ENCODE measurements around the gene TPD52L2.
A peak's percentile ranks its signal among the peaks of the same experiment; 100 is the strongest.
"Not testable (repeated sequence)": the region's sequence is repeated elsewhere in the genome, so short reads cannot be mapped to it uniquely, and the experiment has no call there.

The TPD52L2 gene

DNA sequence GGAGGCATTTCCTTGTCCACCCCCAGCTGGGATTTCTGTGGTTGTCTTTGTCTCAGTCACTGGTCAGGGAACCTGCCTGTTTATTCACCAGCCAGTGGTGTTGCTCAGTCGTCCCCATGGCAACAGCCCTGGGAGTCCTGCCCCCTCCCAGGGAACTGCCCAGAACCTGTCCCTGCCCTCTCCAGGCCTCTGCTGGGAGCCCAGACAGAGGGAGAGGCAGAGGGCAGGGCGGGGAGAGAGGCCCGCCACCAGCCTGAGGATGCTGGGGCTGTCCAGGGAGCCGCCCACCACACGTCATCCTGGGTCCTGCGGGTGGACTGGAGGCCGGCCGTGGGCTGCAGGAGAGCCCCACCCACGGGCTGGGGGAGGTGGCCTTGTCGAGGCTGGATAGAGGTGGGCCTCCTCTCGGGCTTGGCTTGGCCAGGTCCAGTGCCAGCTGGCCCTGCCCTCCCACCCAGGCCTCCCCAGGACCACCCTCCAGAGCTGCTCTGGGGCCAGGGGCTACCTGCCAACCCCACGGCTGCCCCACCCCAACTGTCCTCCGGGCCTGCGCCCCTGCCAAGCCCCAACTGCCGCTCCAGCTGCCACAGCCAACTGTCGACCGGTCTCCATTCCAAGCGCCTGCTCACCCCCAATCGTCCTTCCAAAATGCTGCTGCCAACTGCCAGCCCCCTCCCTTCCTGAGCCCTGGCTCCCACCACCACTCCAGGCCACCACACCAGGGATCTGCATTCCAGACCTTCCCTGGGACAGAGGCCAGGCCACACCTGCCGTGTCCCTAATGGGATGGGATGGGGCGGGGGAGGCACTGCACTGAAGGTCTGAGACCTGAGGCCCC is 29.8 kb upstream of the TPD52L2 start:
- DNase-seq (ENCODE audit: low read depth in 2 of 2): no peak

DNA sequence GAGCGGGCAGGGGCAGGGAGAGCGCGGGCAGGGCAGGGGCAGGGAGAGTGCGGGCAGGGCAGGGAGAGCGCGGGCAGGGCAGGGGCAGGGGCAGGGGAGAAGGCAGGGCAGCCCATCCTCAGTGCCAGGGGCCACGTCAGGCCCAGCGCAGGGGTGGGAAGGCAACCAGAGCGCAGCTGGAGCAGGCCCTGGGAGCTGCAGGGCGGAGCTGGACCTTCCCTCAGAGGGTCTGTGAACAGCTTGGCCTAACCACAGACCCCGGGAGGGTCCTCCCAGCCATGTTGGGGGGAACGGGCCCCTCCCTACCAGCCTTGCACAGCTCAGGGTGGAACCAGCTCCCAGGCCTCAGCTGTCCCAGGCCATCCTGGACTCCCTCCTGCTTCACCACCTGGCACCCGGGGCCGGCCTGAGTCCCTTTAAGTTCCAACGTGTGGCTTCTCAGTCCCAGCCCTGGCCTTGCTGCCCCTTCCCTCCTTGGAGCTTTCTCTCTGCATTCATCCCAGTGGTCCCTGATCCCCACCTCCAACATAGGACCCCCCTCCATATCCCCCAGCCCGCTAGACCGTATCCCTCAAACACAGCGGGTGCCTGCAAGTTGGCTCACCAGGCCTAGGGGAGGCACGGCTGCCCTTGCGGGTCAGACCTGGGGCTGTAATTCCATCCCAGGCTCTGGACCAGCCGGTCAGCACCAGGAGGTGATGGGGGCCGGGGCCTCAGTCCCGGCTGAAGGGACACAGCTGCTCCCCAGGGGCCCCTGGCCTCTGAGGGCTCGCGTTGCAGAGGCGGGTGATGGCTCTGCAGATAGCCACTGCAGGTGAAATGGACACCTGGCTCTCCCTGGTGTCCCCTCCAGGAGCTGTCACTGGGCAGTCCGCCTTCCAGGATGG is 28.4 kb upstream of the TPD52L2 start:
- DNase-seq (ENCODE audit: low read depth in 2 of 2): no peak

DNA sequence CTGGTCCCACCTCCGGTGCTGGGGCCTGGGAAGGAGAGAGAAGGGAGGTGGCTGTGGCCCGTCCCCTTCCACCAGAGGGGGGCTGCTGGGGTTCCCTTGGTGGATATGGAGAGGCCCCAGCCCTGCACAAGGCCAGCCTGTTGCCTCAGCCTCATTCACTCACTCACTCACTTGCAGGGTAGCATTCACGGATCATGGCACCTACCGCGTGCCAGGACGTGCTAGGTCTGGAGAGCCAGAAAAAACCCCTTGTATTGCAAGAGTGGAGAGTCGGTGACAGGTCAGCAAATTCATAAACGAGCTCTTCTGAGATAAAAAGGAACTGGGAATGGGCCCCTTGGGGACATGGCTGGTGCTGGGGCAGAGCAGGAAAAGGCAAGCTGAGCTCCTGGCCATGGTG is 27.6 kb upstream of the TPD52L2 start:
- no peak for DNase-seq (ENCODE audit: low read depth in 2 of 2)

DNA sequence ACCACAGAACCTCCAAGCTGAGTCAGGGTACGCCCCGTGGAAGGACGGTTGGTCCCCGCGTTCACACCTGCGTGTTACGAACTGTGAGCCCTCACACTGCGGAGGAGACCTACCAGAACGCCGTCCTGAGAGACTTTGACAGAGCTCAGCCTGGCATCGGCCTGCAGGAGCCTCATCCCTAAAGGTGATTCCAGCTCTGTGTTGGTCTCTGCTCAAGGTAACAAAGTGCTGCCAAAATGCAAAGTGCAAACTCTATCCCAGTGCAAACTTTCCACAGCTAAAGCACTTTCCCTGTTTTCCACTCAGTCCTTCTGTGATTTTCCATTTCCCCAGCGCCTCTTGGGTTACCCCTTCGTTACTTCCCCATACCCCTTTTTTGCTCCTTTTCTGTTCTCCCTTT is 25.4 kb upstream of the TPD52L2 start:
- DNase-seq (ENCODE audit: low read depth in 2 of 2): no peak

DNA sequence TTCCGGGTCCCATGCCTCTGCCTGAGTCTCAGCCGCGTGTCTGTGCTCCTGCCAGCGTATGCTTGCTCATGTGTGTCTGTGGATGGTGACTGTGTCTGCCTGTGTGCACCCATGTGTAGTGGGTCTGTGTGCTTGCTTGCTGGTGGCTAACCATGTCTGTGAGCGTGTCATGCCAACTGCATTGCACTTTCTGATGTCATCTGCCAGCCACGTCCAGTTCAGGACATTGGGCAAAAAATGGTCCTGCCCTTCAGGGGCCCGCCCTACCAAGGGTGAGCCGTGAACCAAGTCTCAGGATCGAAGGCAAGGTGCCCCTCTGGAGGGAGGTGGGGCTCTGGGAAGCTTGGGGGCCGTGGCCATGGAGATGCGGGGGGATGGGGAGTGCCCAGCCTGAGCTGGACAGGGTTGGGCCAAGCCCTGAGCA is 24.7 kb upstream of the TPD52L2 start:
- DNase-seq (ENCODE audit: low read depth in 2 of 2): no peak

DNA sequence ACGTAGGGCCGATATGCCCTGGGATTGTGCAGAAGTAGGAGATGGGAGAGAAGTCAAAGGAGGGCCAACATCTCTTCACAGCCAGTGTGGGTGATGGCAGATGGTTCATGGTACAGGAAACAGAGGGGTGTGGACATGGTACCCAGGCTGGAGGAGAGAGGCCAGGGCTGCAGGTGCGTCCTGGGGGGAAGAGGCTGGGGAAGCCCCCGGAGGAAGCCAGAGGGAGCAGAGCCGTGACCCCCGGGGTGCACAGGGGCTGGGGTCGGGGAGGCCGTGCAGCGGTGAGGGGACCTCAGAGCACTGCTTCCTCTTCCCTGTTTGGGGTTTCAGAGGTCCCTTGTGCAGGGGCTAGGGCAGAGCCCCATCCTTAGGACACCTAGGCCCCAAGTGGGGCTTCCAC is 22.8 kb upstream of the TPD52L2 start:
- DNase-seq (ENCODE audit: low read depth in 2 of 2): no peak

DNA sequence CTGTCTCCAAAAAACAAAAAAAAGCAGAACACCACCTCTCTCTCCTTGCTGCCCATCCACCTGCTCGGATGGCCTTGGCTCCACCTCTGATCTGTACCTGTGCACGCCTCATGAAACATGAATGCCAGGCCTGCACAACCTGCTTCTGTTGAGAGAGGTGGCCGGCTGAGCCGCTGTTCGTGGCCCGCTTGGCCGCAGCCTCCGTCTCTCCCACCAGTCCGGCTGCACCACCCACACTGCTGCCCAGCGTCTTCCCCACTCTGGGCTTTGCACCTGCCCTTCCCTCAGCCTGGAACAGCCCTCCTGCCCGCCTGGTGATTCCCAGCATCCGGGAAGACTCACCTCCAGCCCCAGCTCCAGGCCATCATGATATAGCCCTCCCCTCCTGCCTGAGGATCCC is 21.8 kb upstream of the TPD52L2 start:
- no peak for DNase-seq (ENCODE audit: low read depth in 2 of 2)

DNA sequence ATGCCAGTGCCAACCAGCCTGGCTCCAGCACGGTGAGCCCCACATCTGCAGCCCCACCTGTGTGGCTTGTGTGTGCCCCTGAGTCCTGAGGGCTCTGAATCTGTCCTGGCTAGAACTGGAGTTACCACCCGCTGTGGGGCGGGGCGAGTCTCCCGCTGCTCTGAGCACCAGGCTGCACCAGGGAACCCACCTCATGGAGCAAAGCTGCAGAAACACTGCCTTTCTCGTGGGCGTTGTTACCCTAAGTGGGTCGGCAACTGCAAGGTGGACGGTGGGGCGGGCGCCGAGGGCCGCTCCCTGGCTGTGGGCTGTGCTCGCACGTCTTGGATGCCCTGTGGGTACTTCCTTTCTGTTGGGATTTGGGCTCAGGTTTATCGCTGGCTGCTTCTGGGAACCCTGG is 21.3 kb upstream of the TPD52L2 start:
- DNase-seq (ENCODE audit: low read depth in 2 of 2): no peak

DNA sequence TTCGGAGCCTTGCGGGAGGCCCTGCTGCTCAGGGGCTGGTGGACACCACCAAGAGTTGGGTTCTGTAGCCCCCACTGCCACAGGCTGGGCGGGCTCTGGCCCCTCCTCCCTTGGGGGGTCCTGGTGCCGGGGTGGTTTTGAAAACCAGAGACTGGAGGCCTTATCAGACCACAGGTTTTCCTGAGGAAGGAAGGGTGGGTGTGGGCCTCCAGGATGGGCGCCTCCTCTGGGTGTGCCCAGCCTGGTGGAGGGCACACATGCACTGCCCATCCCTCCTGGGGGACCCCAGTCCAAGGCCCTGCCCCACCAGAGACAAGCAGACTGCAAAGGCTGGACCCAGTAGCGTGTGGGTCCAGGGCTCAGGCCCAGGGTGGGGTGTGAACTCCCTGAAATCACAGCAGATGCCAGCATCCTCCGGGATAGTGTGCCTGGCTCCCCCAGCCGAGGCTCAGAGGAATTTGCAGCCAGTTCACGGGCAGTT is 20.5 kb upstream of the TPD52L2 start:
- DNase-seq (ENCODE audit: low read depth in 2 of 2): no peak

DNA sequence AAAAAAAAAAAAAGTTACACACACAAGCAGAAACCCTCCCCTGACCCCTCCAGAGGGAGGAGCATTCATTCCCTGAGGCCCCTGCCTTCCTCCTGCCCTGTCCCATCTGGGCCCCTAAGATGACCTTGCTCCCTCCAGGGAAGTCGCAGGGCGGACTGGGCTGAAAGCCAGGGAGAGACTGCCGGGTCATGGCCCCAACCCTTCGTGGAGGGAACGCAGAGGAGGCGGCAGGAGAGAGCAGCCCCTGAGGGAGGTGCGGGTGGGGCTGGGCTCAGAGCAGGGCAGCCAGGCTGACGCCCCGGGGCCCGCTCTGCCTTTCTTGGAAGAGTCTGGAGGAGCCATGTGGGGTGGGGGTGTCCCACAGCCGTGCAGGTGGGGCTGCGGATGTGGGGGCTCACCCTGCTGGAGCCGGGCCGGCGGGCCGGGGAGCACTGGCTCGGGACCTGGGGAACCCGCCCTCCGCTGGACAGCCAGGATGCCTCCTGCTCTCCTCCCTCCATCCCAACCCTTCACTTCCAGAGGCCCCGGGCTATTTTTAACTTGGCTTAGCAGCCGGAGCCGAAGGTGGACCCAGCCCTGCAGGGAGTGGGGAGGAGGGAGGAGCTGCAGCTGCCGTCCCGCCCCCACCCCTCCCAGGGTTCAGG is 18.8 kb upstream of the TPD52L2 start:
- DNase-seq (ENCODE audit: low read depth in 2 of 2): no peak

DNA sequence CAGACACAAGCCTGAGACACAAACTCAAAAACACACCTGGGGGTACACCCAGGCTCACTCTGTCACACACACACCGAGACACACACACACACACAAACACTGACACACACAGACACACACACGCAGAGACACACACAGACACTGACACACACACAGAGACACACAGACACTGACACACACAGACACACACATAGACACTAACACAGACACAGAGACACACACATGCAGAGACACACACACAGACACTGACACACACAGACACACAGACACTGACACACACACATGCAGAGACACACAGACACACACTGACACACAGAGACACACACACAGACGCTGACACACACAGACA is 18.2 kb upstream of the TPD52L2 start:
- DNase-seq (ENCODE audit: low read depth in 2 of 2): no peak

DNA sequence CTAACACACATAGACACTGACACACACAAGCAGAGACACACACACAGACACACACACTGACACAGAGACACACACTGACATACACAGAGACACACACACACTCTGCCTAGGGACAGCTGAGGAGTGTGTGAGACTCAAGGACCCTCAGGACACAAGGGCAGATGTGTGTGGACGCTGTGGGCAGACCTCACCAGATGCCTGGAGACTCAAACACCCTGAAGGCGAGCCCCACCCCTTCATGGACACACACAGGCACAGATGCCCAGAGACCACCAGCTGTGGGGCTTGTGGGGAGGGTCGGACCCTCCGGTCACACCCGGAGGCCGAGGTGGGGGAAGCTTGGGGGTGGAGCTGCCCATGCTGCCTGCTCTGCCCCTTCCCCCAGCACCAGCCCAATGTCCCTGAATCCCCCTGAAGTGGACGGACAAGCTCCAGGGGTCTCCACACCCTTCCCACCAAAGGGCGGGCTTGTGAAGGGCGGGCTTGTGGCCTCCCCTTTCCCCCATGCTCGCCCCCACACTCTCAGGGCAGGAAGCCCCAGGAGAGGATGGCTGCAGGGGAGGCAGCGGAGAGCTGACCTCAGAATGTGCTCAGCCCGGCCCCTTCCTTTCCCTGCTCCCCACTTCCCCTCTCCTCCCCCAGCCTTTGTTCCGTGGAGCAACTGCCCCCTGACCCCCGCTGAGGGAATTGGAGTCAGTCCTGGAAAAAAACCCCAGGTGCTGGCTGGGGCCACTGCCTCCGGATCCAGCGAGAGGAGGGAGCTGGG is 17.6 kb upstream of the TPD52L2 start:
- DNase-seq (ENCODE audit: low read depth in 2 of 2): no peak

DNA sequence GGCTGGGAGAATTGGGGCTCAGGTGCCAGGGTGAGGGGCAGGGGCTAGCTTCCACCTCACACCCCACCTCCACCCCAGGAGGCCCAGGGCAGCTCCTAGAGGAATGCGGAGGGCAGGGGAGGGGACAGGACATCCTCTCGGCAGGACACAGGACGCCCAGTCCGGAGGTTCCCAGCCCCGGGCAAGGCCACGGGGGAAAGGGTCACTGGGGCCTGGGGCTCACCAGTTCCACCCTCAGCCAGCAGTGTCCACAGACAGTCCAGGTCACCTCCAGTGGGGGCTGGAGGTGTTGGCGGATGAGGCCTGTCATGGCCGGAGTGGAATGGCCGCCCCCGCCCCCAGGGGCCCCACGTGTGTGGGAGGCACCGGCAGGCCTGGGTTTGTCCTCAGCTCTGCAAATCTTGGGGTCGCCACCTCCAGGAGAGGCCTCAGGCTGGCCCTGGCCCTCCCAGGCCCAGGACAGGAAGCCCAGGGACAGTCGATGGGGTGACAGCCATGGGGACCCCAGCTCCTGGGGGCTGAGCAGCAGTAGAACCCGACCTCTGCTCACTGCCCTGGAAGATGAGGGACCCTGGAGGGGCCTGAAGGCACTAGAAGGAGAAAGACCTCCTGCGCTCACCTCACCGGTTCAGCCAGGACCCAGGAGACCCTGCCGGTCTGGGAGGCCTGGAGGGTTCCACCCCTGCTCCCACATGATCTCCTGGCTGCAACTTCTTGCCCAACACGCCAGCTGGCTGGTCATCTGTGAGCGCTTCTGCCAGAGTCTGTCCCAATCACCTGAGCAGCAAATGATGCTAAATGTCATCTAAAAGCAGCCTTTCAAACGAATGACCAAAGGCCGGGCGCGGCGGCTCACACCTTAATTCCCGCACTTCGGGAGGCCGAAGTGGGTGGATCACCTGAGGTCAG is 16.8 kb upstream of the TPD52L2 start:
- no peak for DNase-seq (ENCODE audit: low read depth in 2 of 2)

DNA sequence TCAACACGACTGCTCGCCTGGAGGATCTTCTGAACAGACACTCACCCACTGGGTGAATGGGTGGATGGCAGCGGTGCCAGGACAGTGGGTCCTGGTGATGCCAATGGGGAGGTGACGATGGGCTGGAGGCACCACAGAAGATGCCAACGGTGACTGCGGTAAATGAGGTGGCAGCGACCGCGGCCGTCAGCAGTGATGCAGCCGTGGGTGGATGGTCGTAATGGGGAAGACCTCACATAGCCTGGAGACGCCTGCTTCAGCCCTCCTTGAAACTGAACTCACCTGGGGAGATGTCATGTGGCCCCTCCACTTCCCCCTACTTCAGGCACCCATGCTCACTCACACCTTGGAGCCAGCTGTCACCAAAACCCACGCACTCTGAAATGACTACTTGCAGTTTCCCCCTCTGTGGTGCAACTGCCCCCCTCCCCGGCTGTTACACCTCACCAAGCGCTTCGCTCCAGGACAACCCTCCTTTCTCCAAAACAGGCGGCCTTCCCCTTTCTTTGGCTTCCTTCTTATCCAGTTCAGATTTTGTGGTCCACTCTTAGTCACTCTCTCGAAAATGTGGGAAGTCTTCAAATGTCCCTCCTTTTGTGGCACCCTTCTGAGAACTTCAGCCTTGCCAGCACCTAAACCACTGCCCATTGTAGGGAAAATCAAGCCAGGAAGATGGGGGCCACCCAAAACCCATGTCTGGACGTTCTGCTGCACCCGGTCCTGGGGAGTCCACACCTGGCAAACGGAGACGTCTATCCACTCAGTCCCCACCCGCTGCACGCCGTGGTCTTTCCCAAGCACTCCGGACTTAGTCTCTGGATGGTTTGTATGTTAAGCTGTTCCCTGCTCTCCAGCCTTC is 14.2 kb upstream of the TPD52L2 start:
- peak in 1 of 2 donors; percentile 52 for DNase-seq (ENCODE audit: low read depth in 2 of 2)

DNA sequence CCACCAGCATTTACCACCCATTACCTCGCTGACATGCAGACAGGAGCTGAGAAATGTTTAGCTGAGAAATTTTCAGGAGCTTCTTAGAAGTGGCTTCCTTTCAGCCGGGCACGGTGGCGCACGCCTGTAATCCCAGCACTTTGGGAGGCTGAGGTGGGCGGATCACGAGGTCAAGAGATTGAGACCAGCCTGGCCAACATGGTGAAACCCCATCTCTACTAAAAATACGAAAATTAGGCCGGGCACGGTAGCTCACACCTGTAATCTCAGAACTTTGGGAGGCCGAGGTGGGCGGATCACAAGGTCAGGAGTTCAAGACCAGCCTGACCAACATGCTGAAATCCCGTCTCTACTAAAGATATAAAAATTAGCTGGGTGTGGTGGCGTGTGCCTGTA is 13.5 kb upstream of the TPD52L2 start:
- DNase-seq (ENCODE audit: low read depth in 2 of 2): not testable (repeated sequence)

DNA sequence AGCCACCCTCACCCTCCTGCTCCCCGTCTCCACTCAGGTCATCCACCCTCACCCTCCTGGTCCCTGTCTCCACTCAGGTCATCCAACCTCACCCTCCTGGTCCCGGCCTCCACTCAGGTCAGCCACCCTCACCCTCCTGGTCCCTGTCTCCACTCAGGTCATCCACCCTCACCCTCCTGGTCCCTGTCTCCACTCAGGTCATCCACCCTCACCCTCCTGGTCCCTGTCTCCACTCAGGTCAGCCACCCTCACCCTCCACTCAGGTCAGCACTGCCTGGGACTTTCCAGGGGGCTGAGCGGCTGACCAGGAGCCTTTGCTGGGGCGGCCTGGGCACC is 11.4 kb upstream of the TPD52L2 start:
- not testable (repeated sequence) for DNase-seq (ENCODE audit: low read depth in 2 of 2)

DNA sequence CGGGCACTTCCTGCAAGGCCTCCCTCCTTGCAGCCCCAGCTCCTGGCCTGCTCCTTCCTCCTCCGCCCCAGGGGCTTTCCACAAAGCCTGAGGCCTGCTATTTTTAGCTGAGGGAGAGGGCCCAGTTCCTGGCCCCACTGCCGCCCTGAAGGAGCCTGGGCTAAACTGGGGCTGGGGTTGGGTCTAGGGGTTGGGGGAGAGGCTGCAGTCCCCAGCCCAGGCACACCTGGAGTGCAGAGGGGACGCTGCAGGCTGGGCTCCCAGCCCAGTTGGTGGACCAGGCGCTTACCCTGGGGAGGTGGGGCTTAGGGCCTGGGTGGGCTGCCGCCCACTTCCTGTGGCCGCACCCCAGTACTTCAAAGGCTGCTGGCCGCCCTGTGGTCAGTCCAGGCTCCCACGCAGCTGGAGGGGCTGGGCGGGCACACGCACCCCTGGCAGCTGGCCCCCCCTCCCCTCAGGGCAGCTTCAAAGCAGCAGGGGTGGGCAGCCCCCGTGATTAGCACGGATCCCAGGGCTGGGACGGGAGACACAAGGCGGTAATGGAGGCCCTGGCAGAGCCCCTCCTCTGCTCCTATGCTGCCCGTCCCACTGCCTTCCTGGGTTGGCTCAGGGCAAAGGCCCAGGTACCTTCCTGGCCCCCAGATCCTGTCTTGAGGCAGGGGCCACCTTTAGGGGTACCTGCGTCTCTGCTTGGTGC is 10.9 kb upstream of the TPD52L2 start:
- no peak for DNase-seq (ENCODE audit: low read depth in 2 of 2)

DNA sequence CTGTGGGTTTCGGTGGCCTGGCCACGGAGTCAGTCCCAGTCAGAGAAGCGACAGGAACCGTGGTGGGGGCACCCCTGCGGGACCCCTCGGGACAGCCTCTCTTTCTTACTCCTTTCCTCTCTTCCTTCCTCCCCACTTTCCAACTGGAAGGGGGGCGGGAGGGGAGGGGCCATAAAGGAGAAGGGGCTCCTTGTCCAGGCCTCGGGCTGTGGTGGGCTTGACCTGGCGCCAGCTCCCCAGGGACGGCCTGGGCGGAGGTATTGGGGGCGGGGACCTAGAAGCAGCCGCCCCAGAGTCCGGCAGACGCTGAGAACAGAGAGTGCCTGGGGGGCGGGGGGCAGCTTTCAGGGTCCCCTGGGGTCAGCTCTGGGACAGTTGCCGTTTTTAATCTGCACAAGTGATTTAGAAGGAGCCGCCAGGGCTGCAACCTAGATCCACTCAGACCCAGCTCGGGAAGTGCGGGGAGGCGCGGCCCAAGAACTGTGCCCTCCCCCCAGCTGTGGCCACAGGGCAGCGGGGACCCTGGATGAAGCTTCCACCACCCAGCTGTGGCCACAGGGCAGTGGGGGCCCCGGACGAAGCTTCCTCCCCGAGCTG is 10.2 kb upstream of the TPD52L2 start:
- DNase-seq (ENCODE audit: low read depth in 2 of 2): no peak

Measured in stimulated activated CD8-positive, alpha-beta memory T cell treated with anti-CD3 and anti-CD28 coated beads, Interleukin-2, amount 100 ng/mL, for 48 hours (primary cell).